Keratinocyte (primary cell): ENCODE measurements around the gene BRD7. TPM values are rescaled to one million over a fixed set of nuclear protein-coding genes. Genes with fewer than 3 reads are reported as not detected.

ENCODE experiments used
- DNase-seq: peaks from one replicate; pipeline ENCODE4 v3.0.0-alpha.2; 2011; ENCODE audit warnings: low read depth, missing footprints, low spot score
- FAIRE-seq: peaks from 2 replicates; lab custom pipeline; 2011; peaks lifted over from hg19 to GRCh38; lab: Jason Lieb, UNC
- H2AFZ ChIP-seq: 2 replicates; pipeline ENCODE4 v1.6.0; 2012; ENCODE audit warnings: low read length, control low read depth, inconsistent platforms; ENCODE audit not compliant: control insufficient read depth
- H3K27ac ChIP-seq: 2 replicates; pipeline ENCODE4 v1.5.1; 2011; ENCODE audit warnings: low read length; ENCODE audit not compliant: control insufficient read depth, insufficient read depth
- H3K27me3 ChIP-seq: 3 replicates; pipeline ENCODE4 v1.6.0; 2011; ENCODE audit warnings: low read length; ENCODE audit not compliant: control insufficient read depth, insufficient read depth; ENCODE audit errors: extremely low read depth
- H3K36me3 ChIP-seq, 2 experiments: 2 replicates in 1 of 2; 3 replicates in 1 of 2; pipeline ENCODE4 v1.5.1; 2011; ENCODE audit warnings: low read length in 2 of 2, mild to moderate bottlenecking in 1 of 2; ENCODE audit not compliant: control insufficient read depth in 2 of 2, insufficient read depth in 2 of 2; ENCODE audit errors: extremely low read depth in 1 of 2
- H3K4me1 ChIP-seq: 3 replicates; pipeline ENCODE4 v1.5.1; 2011; ENCODE audit warnings: low read length; ENCODE audit not compliant: control insufficient read depth, insufficient read depth; ENCODE audit errors: extremely low read depth
- H3K4me2 ChIP-seq: 3 replicates; pipeline ENCODE4 v1.6.0; 2011; ENCODE audit warnings: low read depth, low read length; ENCODE audit not compliant: control insufficient read depth, insufficient read depth; ENCODE audit errors: extremely low read depth
- H3K4me3 ChIP-seq, 3 experiments: fragments of 200-600 bp in 1 of 3; sonication (generic) in 1 of 3; 2 replicates in 2 of 3; 3 replicates in 1 of 3; pipeline ENCODE4 v1.5.1; 2011 to 2016; ENCODE audit warnings: low read length in 3 of 3, mild to moderate bottlenecking in 3 of 3, control low read depth in 2 of 3, inconsistent platforms in 1 of 3, low read depth in 1 of 3, mixed read lengths in 1 of 3, mixed run types in 1 of 3, moderate library complexity in 1 of 3; ENCODE audit not compliant: control insufficient read depth in 2 of 3, insufficient read depth in 2 of 3; ENCODE audit errors: extremely low read depth in 1 of 3
- H3K79me2 ChIP-seq: 2 replicates; pipeline ENCODE4 v1.6.0; 2012; ENCODE audit warnings: low read length; ENCODE audit not compliant: control insufficient read depth, insufficient read depth
- H3K9ac ChIP-seq: 3 replicates; pipeline ENCODE4 v1.6.0; 2011; ENCODE audit warnings: low read length; ENCODE audit not compliant: control insufficient read depth, insufficient read depth; ENCODE audit errors: extremely low read depth
- H3K9me1 ChIP-seq: 3 replicates; pipeline ENCODE4 v1.6.0; 2011; ENCODE audit warnings: low read length; ENCODE audit not compliant: control insufficient read depth, insufficient read depth; ENCODE audit errors: extremely low read depth
- H3K9me3 ChIP-seq: 2 replicates; pipeline ENCODE4 v1.5.1; 2012; ENCODE audit warnings: low read depth, low read length; ENCODE audit not compliant: control insufficient read depth
- H4K20me1 ChIP-seq: 3 replicates; pipeline ENCODE4 v1.6.0; 2011; ENCODE audit warnings: low read length; ENCODE audit not compliant: control insufficient read depth, insufficient read depth; ENCODE audit errors: extremely low read depth
- EZH2 ChIP-seq: IDR thresholded peaks from one replicate; pipeline ENCODE4 v1.6.1; 2012; ENCODE audit warnings: inconsistent platforms, mild to moderate bottlenecking, low read length, moderate library complexity
- dilution Hi-C: fragments of 300-500 bp; cut with MboI; formaldehyde crosslinking; loops from one replicate; pipeline ENCODE4 v1.7.0; 2020; ENCODE audit warnings: low sequenced_read_pairs; ENCODE audit not compliant: extremely low pct_ligation_motif_present
- polyA plus RNA-seq, 5 experiments: library from polyadenylated mRNA; depleted of rRNA in 3 of 5; stranded (reverse) in 3 of 5; stranded (forward) in 1 of 5; unstranded in 1 of 5; fragments of >200 nt; gene quantifications; 1 replicate in 1 of 5; 2 replicates in 3 of 5; 3 replicates in 1 of 5; pipeline versions ENCODE4 v1.2.1 to v1.2.3, GENCODE V29; 2011 to 2012; ENCODE audit warnings: missing spikeins in 2 of 5, low read depth in 1 of 5, low replicate concordance in 1 of 5
- TF ChIP-seq, protein P1 (sequence below), 3 experiments: IDR thresholded peaks in 1 of 3; conservative IDR thresholded peaks in 1 of 3; optimal IDR thresholded peaks in 1 of 3; 2 replicates in 2 of 3; 3 replicates in 1 of 3; pipeline versions ENCODE3 to v1.5.1; 2011; ENCODE audit warnings: low read length in 3 of 3, mild to moderate bottlenecking in 3 of 3, moderate library complexity in 2 of 3, control low read depth in 1 of 3, inconsistent platforms in 1 of 3; ENCODE audit not compliant: insufficient read depth in 2 of 3; ENCODE audit errors: extremely low read depth in 1 of 3

BRD7 gene
- polyA plus RNA-seq, 1 donor (not counting 4 experiments of a cell fraction or from before 2014, with no cell fraction given), result 66.6 TPM

DNA sequence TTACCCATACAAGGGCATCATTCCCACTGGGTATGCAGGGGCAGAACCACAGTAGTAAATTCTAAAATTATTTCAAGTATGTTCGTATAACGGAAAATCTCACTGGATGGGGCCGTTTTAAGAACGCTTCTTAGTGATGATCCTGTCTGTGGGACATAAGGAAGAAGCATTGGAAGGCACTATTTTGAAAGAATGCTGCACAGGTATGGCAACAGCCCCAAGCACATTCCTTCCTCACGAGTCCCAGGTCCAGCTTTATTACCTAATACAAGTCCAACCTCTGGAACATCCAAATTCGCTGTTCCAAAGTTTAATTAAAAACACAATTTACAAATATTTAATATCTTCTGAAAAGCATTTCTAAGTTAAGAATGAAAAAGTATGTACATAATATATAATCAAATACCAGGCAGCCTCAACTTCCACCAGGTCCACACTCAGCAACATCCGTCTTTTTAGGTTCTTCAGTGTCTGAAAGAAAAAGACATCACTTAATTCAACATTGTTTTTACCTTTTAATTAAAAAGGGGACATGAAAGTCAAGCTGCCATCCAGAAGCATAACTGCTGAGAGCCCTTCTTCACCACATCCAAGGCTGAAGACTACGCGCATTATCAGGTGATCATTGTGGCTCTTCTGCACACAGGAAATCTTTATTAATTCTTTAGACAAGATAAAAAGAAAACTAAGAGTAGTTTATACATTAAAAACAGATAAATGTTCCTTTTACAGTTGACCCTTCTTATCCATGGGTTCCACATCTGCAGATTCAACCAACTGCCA lies 49.8 kb downstream of the BRD7 start:
- FAIRE-seq (no peak), DNase-seq (no peak)
- no peak for TF ChIP-seq EZH2
- TF ChIP-seq, protein P1, sequence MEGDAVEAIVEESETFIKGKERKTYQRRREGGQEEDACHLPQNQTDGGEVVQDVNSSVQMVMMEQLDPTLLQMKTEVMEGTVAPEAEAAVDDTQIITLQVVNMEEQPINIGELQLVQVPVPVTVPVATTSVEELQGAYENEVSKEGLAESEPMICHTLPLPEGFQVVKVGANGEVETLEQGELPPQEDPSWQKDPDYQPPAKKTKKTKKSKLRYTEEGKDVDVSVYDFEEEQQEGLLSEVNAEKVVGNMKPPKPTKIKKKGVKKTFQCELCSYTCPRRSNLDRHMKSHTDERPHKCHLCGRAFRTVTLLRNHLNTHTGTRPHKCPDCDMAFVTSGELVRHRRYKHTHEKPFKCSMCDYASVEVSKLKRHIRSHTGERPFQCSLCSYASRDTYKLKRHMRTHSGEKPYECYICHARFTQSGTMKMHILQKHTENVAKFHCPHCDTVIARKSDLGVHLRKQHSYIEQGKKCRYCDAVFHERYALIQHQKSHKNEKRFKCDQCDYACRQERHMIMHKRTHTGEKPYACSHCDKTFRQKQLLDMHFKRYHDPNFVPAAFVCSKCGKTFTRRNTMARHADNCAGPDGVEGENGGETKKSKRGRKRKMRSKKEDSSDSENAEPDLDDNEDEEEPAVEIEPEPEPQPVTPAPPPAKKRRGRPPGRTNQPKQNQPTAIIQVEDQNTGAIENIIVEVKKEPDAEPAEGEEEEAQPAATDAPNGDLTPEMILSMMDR (optimal IDR thresholded peaks at IDR 0.05 in 1 of 3, IDR thresholded peaks at IDR 0.05 in 1 of 3, conservative IDR thresholded peaks at IDR 0.05 in 1 of 3; ENCODE audit: extremely low read depth in 1 of 3, insufficient read depth in 2 of 3, low read length in 3 of 3), result no peak
- H3K27me3 ChIP-seq, result no peaks in the 10 kb centered on the region
- no peaks in the 10 kb centered on the region for H3K9me3 ChIP-seq
- no peak overlapping the region for H3K27ac ChIP-seq
- H3K4me3 ChIP-seq, result no peak overlapping the region
- H2AFZ ChIP-seq, result no peak overlapping the region
- no peaks in the 10 kb centered on the region for H4K20me1 ChIP-seq
- H3K9me1 ChIP-seq, result no peaks in the 10 kb centered on the region
- H3K36me3 ChIP-seq, result peaks cover 34 to 45% of the 10 kb centered on the region in 2 experiments
- no peak overlapping the region for H3K4me2 ChIP-seq
- dilution Hi-C loops, result no loop called here
- no peak overlapping the region for H3K9ac ChIP-seq
- no peaks in the 10 kb centered on the region for H3K79me2 ChIP-seq
- no peaks in the 10 kb centered on the region for H3K4me1 ChIP-seq

DNA sequence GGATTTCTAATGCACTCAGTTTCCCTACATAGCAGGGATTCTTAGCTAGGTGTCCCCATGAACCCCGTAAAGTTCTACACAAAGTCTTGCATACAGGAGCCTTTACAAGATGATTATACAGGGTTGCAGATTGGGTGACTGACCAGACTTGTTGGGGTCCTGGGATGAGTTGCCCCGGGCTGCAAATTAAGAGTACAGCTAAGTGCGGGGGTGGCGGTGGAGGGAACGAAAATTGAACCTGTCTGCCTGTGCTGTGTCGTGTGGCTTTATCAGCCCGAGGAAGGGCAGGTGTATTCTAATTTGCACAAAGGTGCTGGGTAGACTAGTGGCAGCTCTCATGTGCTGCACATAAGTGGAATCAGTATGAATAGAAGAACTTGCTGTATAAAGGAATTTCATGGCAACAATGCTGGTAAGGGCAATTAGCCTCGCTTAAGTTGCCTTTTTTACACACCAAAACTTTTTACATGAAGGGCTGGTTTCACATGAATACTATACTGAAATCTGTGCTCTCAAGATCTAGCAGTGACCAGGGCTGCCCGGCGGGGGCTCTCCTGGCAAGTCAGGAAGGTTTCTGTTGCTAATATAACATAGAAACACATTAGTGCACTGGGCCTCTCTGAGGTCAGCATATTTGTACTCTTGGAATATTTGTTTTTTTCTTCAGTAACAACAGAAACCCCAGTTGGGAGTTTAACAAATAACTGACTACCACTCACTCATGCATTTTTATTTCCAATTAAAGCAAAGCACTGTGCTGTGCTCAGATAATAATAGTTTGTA lies 51.7 kb downstream of the BRD7 start:
- FAIRE-seq (no peak), DNase-seq (no peak)
- Histone ChIP-seq H4K20me1 (no peaks in the 10 kb centered on the region), H3K9ac (no peak overlapping the region), H3K27ac (no peak overlapping the region), H3K4me3 (no peak overlapping the region), H3K9me1 (peaks cover 2% of the 10 kb centered on the region), H3K4me2 (no peak overlapping the region), H3K36me3 (peaks cover 35 to 41% of the 10 kb centered on the region in 2 experiments), H3K27me3 (no peaks in the 10 kb centered on the region), H3K4me1 (no peaks in the 10 kb centered on the region), H3K79me2 (no peaks in the 10 kb centered on the region), H2AFZ (no peak overlapping the region), H3K9me3 (no peaks in the 10 kb centered on the region)
- dilution Hi-C loops, result no loop called here
- no peak for TF ChIP-seq EZH2
- TF ChIP-seq, protein P1 (optimal IDR thresholded peaks at IDR 0.05 in 1 of 3, IDR thresholded peaks at IDR 0.05 in 1 of 3, conservative IDR thresholded peaks at IDR 0.05 in 1 of 3; ENCODE audit: extremely low read depth in 1 of 3, insufficient read depth in 2 of 3, low read length in 3 of 3), result no peak
